HG02973 (cell line): ENCODE measurements around the gene SEC63.
"Not testable (repeated sequence)": the region's sequence is repeated elsewhere in the genome, so short reads cannot be mapped to it uniquely, and the experiment has no call there.

Experiments used
- ATAC-seq: cut with Tn5 transposase; IDR thresholded peaks from one replicate; pipeline ENCODE4 v1.9.1; 2021; ENCODE audit warnings: moderate library complexity; ENCODE audit not compliant: unreplicated experiment

SEC63 gene

GRCh38 chr6:107867302-107867615 is 90.7 kb downstream of the SEC63 start:
- no peak for ATAC-seq

- no peak for ATAC-seq
These were observed 91.3 kb downstream of the SEC63 start for GRCh38 chr6:107866606-107867301.

GRCh38 chr6:107864226-107865127 is 93.5 kb downstream of the SEC63 start:
- no peak for ATAC-seq

- ATAC-seq, result no peak
These were observed 95.6 kb downstream of the SEC63 start for GRCh38 chr6:107862383-107862782.

GRCh38 chr6:107860963-107861362 is 97.0 kb downstream of the SEC63 start:
- not testable (repeated sequence) for ATAC-seq

- ATAC-seq, result not testable (repeated sequence)
These were observed 97.9 kb downstream of the SEC63 start for GRCh38 chr6:107860144-107860543.

GRCh38 chr6:107853230-107853629 is 104.8 kb downstream of the SEC63 start:
- no peak for ATAC-seq

- ATAC-seq, result no peak
These were observed 108.7 kb downstream of the SEC63 start for GRCh38 chr6:107849325-107849724.

- peak; percentile 60 for ATAC-seq
These were observed 109.9 kb downstream of the SEC63 start for GRCh38 chr6:107847844-107848802.

- no peak for ATAC-seq
These were observed 111.7 kb downstream of the SEC63 start for GRCh38 chr6:107846262-107846795.

- no peak for ATAC-seq
These were observed 112.2 kb downstream of the SEC63 start for GRCh38 chr6:107845777-107846176.

- ATAC-seq, result no peak
These were observed 114.6 kb downstream of the SEC63 start for GRCh38 chr6:107843400-107843799.

GRCh38 chr6:107841275-107841670 is 116.7 kb downstream of the SEC63 start:
- ATAC-seq, result no peak

GRCh38 chr6:107840636-107841274 is 117.3 kb downstream of the SEC63 start:
- ATAC-seq, result no peak

GRCh38 chr6:107833136-107833535 is 124.9 kb downstream of the SEC63 start:
- ATAC-seq, result no peak

GRCh38 chr6:107832151-107833056 is 125.6 kb downstream of the SEC63 start:
- no peak for ATAC-seq

GRCh38 chr6:107830060-107830459 is 127.9 kb downstream of the SEC63 start:
- no peak for ATAC-seq

GRCh38 chr6:107827541-107827940 is 130.5 kb downstream of the SEC63 start:
- ATAC-seq, result no peak

GRCh38 chr6:107823047-107823557 is 134.9 kb downstream of the SEC63 start:
- ATAC-seq, result no peak
